Measurements from ENCODE around the gene CACNB3. TPM values are rescaled to one million over a fixed set of nuclear protein-coding genes. Genes with fewer than 3 reads are reported as not detected.

Gene CACNB3
- total and polyA plus RNA-seq, 2 of the 8 experiments (the other 6 are each of a cell fraction or from before 2014, with no cell fraction given): 12.5 to 16.0 TPM

- TF ChIP-seq CHD7 (IDR thresholded peaks at IDR 0.05; ENCODE audit: insufficient replicate concordance, low read length) (no peak), NRF1 (IDR thresholded peaks at IDR 0.05; ENCODE audit: low read depth, low read length) (no peak), POLR2A (IDR thresholded peaks at IDR 0.05; ENCODE audit: control extremely low read depth in 1 of 2, low read depth in 2 of 2, low read length in 2 of 2) (no peak), NANOG (IDR thresholded peaks at IDR 0.05; ENCODE audit: insufficient read depth, low read depth, low read length, poor library complexity, severe bottlenecking) (no peak), ATF3 (IDR thresholded peaks at IDR 0.05; ENCODE audit: insufficient read depth, low read depth, low read length) (no peak), YY1 (IDR thresholded peaks at IDR 0.05; ENCODE audit: low read depth, low read length) (no peak), KDM4A (IDR thresholded peaks at IDR 0.05; ENCODE audit: low read depth, low read length, severe bottlenecking) (no peak), CEBPB (IDR thresholded peaks at IDR 0.05; ENCODE audit: low read depth, low read length) (0 out of 2 replicates have a peak, but pooled peaks have one; percentile 12), RFX5 (IDR thresholded peaks at IDR 0.05; ENCODE audit: borderline replicate concordance, low read depth, low read length) (no peak)
Observed at GRCh38 chr12:48858043-48858442, 39.7 kb downstream of the CACNB3 start (continued).

All from H1 (cell line).